Prostate gland (tissue), 2 donors: ENCODE results near the gene CSF1R. TPM values are rescaled to one million over a fixed set of nuclear protein-coding genes. Genes with fewer than 3 reads are reported as not detected.

Experiments used
- DNase-seq: peaks from one replicate; pipeline ENCODE4 v3.0.0-alpha.2; 2019; ENCODE audit warnings: low spot score
- H3K27ac ChIP-seq, 2 donors: fragments of 200-600 bp; sonication (generic); 2 replicates each; pipeline ENCODE4 v1.5.1; 2017 to 2019
- H3K27me3 ChIP-seq: fragments of 200-600 bp; sonication (generic); replicated peaks from 2 replicates; pipeline ENCODE4 v1.5.1; 2019; ENCODE audit not compliant: insufficient read depth
- H3K36me3 ChIP-seq, 2 donors: fragments of 200-600 bp; sonication (generic); 1 replicate in 1 of 2; 2 replicates in 1 of 2; pipeline versions ENCODE4 v1.5.1 to v1.8.1; 2017 to 2019
- H3K4me1 ChIP-seq: fragments of 200-600 bp; sonication (generic); replicated peaks from 2 replicates; pipeline ENCODE4 v1.5.1; 2019
- H3K4me3 ChIP-seq, 2 donors: fragments of 200-600 bp; sonication (generic); 2 replicates each; pipeline ENCODE4 v1.5.1; 2017 to 2019
- H3K9me3 ChIP-seq: fragments of 200-600 bp; sonication (generic); 2 replicates; pipeline ENCODE4 v1.5.1; 2017
- CTCF ChIP-seq, 4 experiments: fragments of 200-600 bp in 2 of 4; fragments of 450-650 bp in 2 of 4; sonication (generic) in 2 of 4; IDR thresholded peaks; 1 replicate in 3 of 4; 2 replicates in 1 of 4; pipeline ENCODE4 v1.5.1; 2016 to 2019; ENCODE audit warnings: antibody characterized with exemption in 4 of 4, mild to moderate bottlenecking in 2 of 4, moderate library complexity in 2 of 4
- POLR2A ChIP-seq: fragments of 450-650 bp; IDR thresholded peaks from one replicate; pipeline ENCODE4 v1.6.1; 2016; ENCODE audit warnings: antibody characterized with exemption, mild to moderate bottlenecking
- POLR2AphosphoS5 ChIP-seq: sonication (generic); formaldehyde crosslinking; IDR thresholded peaks from one replicate; pipeline ENCODE4 v1.6.1; 2017; ENCODE audit warnings: antibody characterized with exemption
- WGBS: methylation state at CpG from one replicate; pipeline ENCODE4 v1.1.5; 2018; 5-methylcytosine and 5-hydroxymethylcytosine counted together
- intact Hi-C: fragments of 100-400 bp; cut with DNase I; formaldehyde crosslinking; loops from one replicate; pipeline ENCODE4 v1.14.2; 2022
- total RNA-seq, 2 donors: library from RNA; depleted of rRNA; stranded (reverse); fragments of >200 nt; gene quantifications; one replicate each; pipeline ENCODE4 v1.1.0, GENCODE V29; 2016

Gene CSF1R
- total RNA-seq, 2 donors from 2014 or later = 11.0 to 36.4 TPM

DNA sequence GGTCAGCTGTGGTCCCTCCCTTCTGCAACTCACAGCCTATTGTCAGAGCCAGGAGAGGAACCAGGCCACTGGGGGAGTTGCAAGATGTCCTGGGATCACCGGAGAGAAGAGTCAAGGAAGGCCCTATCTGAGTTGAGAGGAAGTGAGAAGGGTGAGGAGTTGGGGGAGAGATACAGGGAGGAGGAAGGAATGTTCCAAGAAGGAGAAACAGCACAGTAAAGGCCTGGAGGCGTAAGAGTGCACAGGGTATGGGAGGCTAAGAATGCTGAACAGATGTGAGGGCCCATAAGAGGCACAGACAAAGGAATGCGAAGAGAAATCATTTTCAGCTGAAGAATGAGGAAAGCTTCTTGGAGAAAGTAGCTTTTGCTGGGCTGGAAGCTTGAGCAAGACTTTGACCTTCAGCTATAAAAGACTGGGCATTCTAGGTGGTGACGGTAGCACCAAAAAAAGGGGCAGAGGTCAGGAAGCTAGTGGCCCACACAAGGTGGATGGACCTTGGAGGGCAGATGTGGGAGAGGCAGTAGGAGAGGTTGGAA lies 21.6 kb upstream of the CSF1R start:
- no peak overlapping the region for H3K27ac ChIP-seq

GRCh38 chr5:150106674-150107426 lies 20.5 kb upstream of the CSF1R start:
- no peak overlapping the region for H3K27ac ChIP-seq
- 59% methylated on average over 4 of the region's 4 CpGs for WGBS
- H3K36me3 ChIP-seq = no peaks in the 10 kb centered on the region
- no peaks in the 10 kb centered on the region for H3K9me3 ChIP-seq
- H3K4me1 ChIP-seq = no peaks in the 10 kb centered on the region
- TF ChIP-seq CTCF (IDR thresholded peaks at IDR 0.05) (no peak), POLR2A (no peak), POLR2AphosphoS5 (no peak)
- no peak for DNase-seq
- H3K4me3 ChIP-seq = no peak overlapping the region
- intact Hi-C loops = no loop called here
- peaks cover 2% of the 10 kb centered on the region for H3K27me3 ChIP-seq

More for the DNA sequence above, 21.6 kb upstream of the CSF1R start:
- TF ChIP-seq POLR2AphosphoS5 (no peak), CTCF (IDR thresholded peaks at IDR 0.05) (no peak), POLR2A (no peak)
- H3K27me3 ChIP-seq = peaks cover 2% of the 10 kb centered on the region
- no peak for DNase-seq
- no peaks in the 10 kb centered on the region for H3K36me3 ChIP-seq
- no peaks in the 10 kb centered on the region for H3K9me3 ChIP-seq
- H3K4me3 ChIP-seq = no peak overlapping the region
- intact Hi-C loops = no loop called here
- no peaks in the 10 kb centered on the region for H3K4me1 ChIP-seq
- WGBS = 86% methylated on average over 4 of the region's 4 CpGs

GRCh38 chr5:150105928-150106615 lies 19.7 kb upstream of the CSF1R start:
- H3K36me3 ChIP-seq = no peaks in the 10 kb centered on the region
- H3K4me3 ChIP-seq = no peak overlapping the region
- 87% methylated on average over 7 of the region's 7 CpGs for WGBS
- H3K4me1 ChIP-seq = no peaks in the 10 kb centered on the region
- intact Hi-C loops = no loop called here
- H3K27ac ChIP-seq = no peak overlapping the region
- no peak for TF ChIP-seq POLR2A
- H3K27me3 ChIP-seq = peaks cover 2% of the 10 kb centered on the region
- no peaks in the 10 kb centered on the region for H3K9me3 ChIP-seq
- no peak for DNase-seq

DNA sequence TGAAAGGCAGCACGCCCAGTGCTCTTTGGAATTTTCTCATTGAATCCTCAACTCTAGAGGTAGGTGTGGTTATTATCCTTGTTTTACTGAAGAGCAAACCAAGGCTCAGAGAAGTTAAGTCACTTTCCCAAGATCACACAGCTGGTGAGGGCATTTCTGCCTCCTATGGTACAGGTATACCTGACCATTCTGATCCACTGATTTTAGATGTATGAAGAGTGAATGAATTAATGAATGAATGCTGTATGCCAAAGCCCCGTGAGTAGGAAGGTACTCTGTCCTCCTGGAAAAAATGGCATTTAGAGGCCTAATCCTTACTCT lies 18.2 kb upstream of the CSF1R start:
- intact Hi-C loops = no loop called here
- Histone ChIP-seq H3K9me3 (no peaks in the 10 kb centered on the region), H3K27me3 (no peaks in the 10 kb centered on the region), H3K27ac (no peak overlapping the region), H3K4me1 (no peaks in the 10 kb centered on the region), H3K36me3 (no peaks in the 10 kb centered on the region), H3K4me3 (no peak overlapping the region)
- no peak for DNase-seq
- WGBS = 97% methylated on average over 2 of the region's 2 CpGs
- no peak for TF ChIP-seq CTCF (IDR thresholded peaks at IDR 0.05)
- no peak for TF ChIP-seq POLR2A
- no peak for TF ChIP-seq POLR2AphosphoS5

GRCh38 chr5:150103678-150104549 lies 17.6 kb upstream of the CSF1R start:
- no peak for DNase-seq
- no peak overlapping the region for H3K27ac ChIP-seq
- no peaks in the 10 kb centered on the region for H3K27me3 ChIP-seq
- no peaks in the 10 kb centered on the region for H3K4me1 ChIP-seq
- WGBS = 82% methylated on average over 5 of the region's 5 CpGs
- no peaks in the 10 kb centered on the region for H3K9me3 ChIP-seq
- TF ChIP-seq POLR2AphosphoS5 = no peak
- no peak for TF ChIP-seq CTCF (IDR thresholded peaks at IDR 0.05)
- TF ChIP-seq POLR2A = no peak
- no peak overlapping the region for H3K4me3 ChIP-seq
- H3K36me3 ChIP-seq = no peaks in the 10 kb centered on the region
- intact Hi-C loops = no loop called here
